ENCODE results near the gene ZNF217. TPM values are rescaled to one million over a fixed set of nuclear protein-coding genes. Genes with fewer than 3 reads are reported as not detected.

ZNF217 gene
- total and polyA plus RNA-seq, 2 of the 8 experiments (the other 6 are each of a cell fraction or from before 2014, with no cell fraction given) = 15.3 to 87.9 TPM

- Histone ChIP-seq H3K79me2 (ENCODE audit: control insufficient read depth in 1 of 2, insufficient read depth in 2 of 2, low read length in 2 of 2) (peaks cover 41 to 100% of the 10 kb centered on the region in 2 experiments), H4K5ac (ENCODE audit: insufficient read length, low read depth, low read length) (no peak overlapping the region), H2AK5ac (ENCODE audit: low read depth, low read length) (no peak overlapping the region), H2BK15ac (ENCODE audit: low read length) (no peak overlapping the region), H3K79me1 (ENCODE audit: low read depth, low read length) (peaks cover 4% of the 10 kb centered on the region; the same call in 1 of the 2 replicates), H3K4me2 (ENCODE audit: insufficient read depth in 1 of 2, low read depth in 2 of 2, low read length in 2 of 2) (no peak overlapping the region), H3K4me1 (replicated peaks in 1 of 4; ENCODE audit: control insufficient read depth in 3 of 4, insufficient read depth in 4 of 4, low read length in 3 of 4) (peaks cover 1 to 11% (median 8%) of the 10 kb centered on the region in 4 experiments; a peak in 4 of 7 replicates), H3K14ac (ENCODE audit: insufficient read length) (no peak overlapping the region), H2BK120ac (replicated peaks; ENCODE audit: low read depth, low read length) (no peak overlapping the region), H3K56ac (replicated peaks; ENCODE audit: insufficient read length, low read depth, low read length) (no peak overlapping the region), H3K4me3 (ENCODE audit: extremely low read depth in 1 of 4, insufficient read depth in 2 of 4, low read depth in 3 of 4, low read length in 4 of 4) (no peak overlapping the region), H4K8ac (ENCODE audit: extremely low read depth, insufficient read depth, low read length) (no peak overlapping the region), H2AFZ (ENCODE audit: low read length) (no peak overlapping the region), H3K23ac (ENCODE audit: insufficient read length) (no peak overlapping the region), H3K27ac (ENCODE audit: low read depth, low read length) (no peak overlapping the region), H3K18ac (ENCODE audit: extremely low read depth, low read length) (no peak overlapping the region), H3K23me2 (ENCODE audit: low read depth, low read length) (no peaks in the 10 kb centered on the region), H4K20me1 (replicated peaks in 1 of 2; ENCODE audit: control insufficient read depth in 1 of 2, insufficient read depth in 2 of 2, low read length in 2 of 2) (peaks cover 28 to 35% of the 10 kb centered on the region in 2 experiments), H3K27me3 (replicated peaks in 1 of 4; ENCODE audit: control insufficient read depth in 3 of 4, extremely low read depth in 1 of 4, insufficient read depth in 3 of 4, low read length in 3 of 4) (no peaks in the 10 kb centered on the region), H3K36me3 (ENCODE audit: control insufficient read depth in 2 of 4, insufficient read depth in 4 of 4, low read length in 3 of 4) (peaks cover 45 to 91% (median 64%) of the 10 kb centered on the region in 4 experiments), H3K9me3 (ENCODE audit: insufficient read depth in 2 of 2, low read depth in 1 of 2, low read length in 1 of 2) (no peaks in the 10 kb centered on the region), H2BK20ac (ENCODE audit: low read length) (no peak overlapping the region), H2BK12ac (ENCODE audit: low read depth, low read length) (no peak overlapping the region), H3K9ac (replicated peaks in 1 of 4; ENCODE audit: extremely low read depth in 1 of 4, low read depth in 3 of 4, low read length in 3 of 4) (no peak overlapping the region), H3K4ac (replicated peaks; ENCODE audit: insufficient read length, low read depth, low read length) (no peak overlapping the region), H2BK5ac (ENCODE audit: low read depth, low read length) (no peak overlapping the region), H4K91ac (replicated peaks; ENCODE audit: insufficient read length, low read length) (no peak overlapping the region)
- FAIRE-seq (no peak), DNase-seq (ENCODE audit: low read depth in 1 of 2, low spot score in 2 of 2) (no peak)
- CTCF ChIA-PET (ENCODE audit: partially characterized antibody) = interaction anchor here (0.6 to 5.0 kb wide), 10 partner anchors 9 to 363 kb away, joined by 3 to 30 read pairs (median 3); no protein-coding TSS in a partner anchor
- WGBS, 2 experiments (ENCODE audit: extremely low coverage in 1 of 2, insufficient coverage in 1 of 2, insufficient read length in 1 of 2, insufficient replicate concordance in 2 of 2, low coverage in 1 of 2, low lambda C conversion rate in 2 of 2, missing lambda C conversion rate in 1 of 2) = 93% methylated on average over 12 of the region's 12 CpGs; no CpG with 5 or more reads in 1 of the 2 experiments
- POLR2A ChIA-PET (ENCODE audit: partially characterized antibody) = interaction anchor here (0.7 kb wide), 1 partner anchor 363 kb away, joined by 3 read pairs; no protein-coding TSS in a partner anchor
- TF ChIP-seq EP300 (IDR thresholded peaks at IDR 0.05; ENCODE audit: borderline replicate concordance in 1 of 2, low read depth in 2 of 2, low read length in 2 of 2) = no peak
- no peak for TF ChIP-seq TBP (IDR thresholded peaks at IDR 0.05; ENCODE audit: low read depth, low read length)
- TF ChIP-seq CHD1 (IDR thresholded peaks at IDR 0.05; ENCODE audit: low read depth, low read length) = no peak
- TF ChIP-seq BACH1 (IDR thresholded peaks at IDR 0.05; ENCODE audit: low read length) = no peak
- TF ChIP-seq E2F6 (IDR thresholded peaks at IDR 0.05) = no peak
- TF ChIP-seq BCL11A (IDR thresholded peaks at IDR 0.05; ENCODE audit: low read depth in 2 of 2, low read length in 2 of 2) = no peak
- TF ChIP-seq JUN (IDR thresholded peaks at IDR 0.05; ENCODE audit: low read depth, low read length) = no peak
- TF ChIP-seq EGR1 (IDR thresholded peaks at IDR 0.05; ENCODE audit: borderline replicate concordance, low read depth, low read length) = no peak
- TF ChIP-seq SIX5 (IDR thresholded peaks at IDR 0.05; ENCODE audit: low read depth, low read length) = no peak
- TF ChIP-seq JUND (IDR thresholded peaks at IDR 0.05; ENCODE audit: low read length) = no peak
- TF ChIP-seq ZNF274 (IDR thresholded peaks at IDR 0.05; ENCODE audit: borderline replicate concordance, extremely low read depth, low read length) = no peak
- no peak for TF ChIP-seq BRCA1 (IDR thresholded peaks at IDR 0.05; ENCODE audit: low read depth, low read length)
Measured at GRCh38 chr20:53576586-53577318, 16.9 kb downstream of the ZNF217 start.

Measured in H1 (cell line).